Effector memory CD4-positive, alpha-beta T cell (primary cell): ENCODE data around the gene TRIM58.

Source experiments
- DNase-seq, 3 donors: peaks; one replicate each; pipeline ENCODE4 v3.0.0-alpha.2; 2020
- H3K27ac ChIP-seq: 2 replicates; pipeline ENCODE4 v1.7.0; 2013; ENCODE audit warnings: mild to moderate bottlenecking, low read length, moderate library complexity; ENCODE audit not compliant: insufficient read depth, poor library complexity, severe bottlenecking
- H3K27me3 ChIP-seq: replicated peaks from 2 replicates; pipeline ENCODE4 v1.7.0; 2013; ENCODE audit warnings: mild to moderate bottlenecking, low read length; ENCODE audit not compliant: insufficient read depth, control insufficient read depth, poor library complexity, severe bottlenecking
- H3K36me3 ChIP-seq: 2 replicates; pipeline ENCODE4 v1.7.0; 2013; ENCODE audit warnings: mild to moderate bottlenecking, low read length, moderate library complexity; ENCODE audit not compliant: control insufficient read depth, insufficient read depth
- H3K4me1 ChIP-seq: 2 replicates; pipeline ENCODE4 v1.7.0; 2013; ENCODE audit warnings: low read length, mild to moderate bottlenecking; ENCODE audit not compliant: control insufficient read depth, insufficient read depth, poor library complexity, severe bottlenecking
- H3K4me3 ChIP-seq: 2 replicates; pipeline ENCODE4 v1.7.0; 2013; ENCODE audit warnings: low read length, low read depth, mild to moderate bottlenecking; ENCODE audit not compliant: insufficient read depth, poor library complexity, severe bottlenecking
- H3K9me3 ChIP-seq: 2 replicates; pipeline ENCODE4 v1.7.0; 2013; ENCODE audit warnings: mild to moderate bottlenecking, low read length, moderate library complexity; ENCODE audit not compliant: control insufficient read depth

TRIM58 gene

GRCh38 chr1:247865416-247865815 lies 8.4 kb downstream of the TRIM58 start:
- no peak overlapping the region for H3K4me3 ChIP-seq
- no peaks in the 10 kb centered on the region for H3K36me3 ChIP-seq
- no peak for DNase-seq
- H3K27me3 ChIP-seq: no peaks in the 10 kb centered on the region
- H3K4me1 ChIP-seq: no peaks in the 10 kb centered on the region
- no peak overlapping the region for H3K27ac ChIP-seq
- no peaks in the 10 kb centered on the region for H3K9me3 ChIP-seq

GRCh38 chr1:247883346-247883745 lies 26.4 kb downstream of the TRIM58 start:
- Histone ChIP-seq H3K27me3 (no peaks in the 10 kb centered on the region), H3K9me3 (no peaks in the 10 kb centered on the region), H3K36me3 (no peaks in the 10 kb centered on the region), H3K4me3 (no peak overlapping the region), H3K4me1 (no peaks in the 10 kb centered on the region), H3K27ac (no peak overlapping the region)
- no peak for DNase-seq

- no peak overlapping the region for H3K4me3 ChIP-seq
- no peaks in the 10 kb centered on the region for H3K27me3 ChIP-seq
- no peaks in the 10 kb centered on the region for H3K9me3 ChIP-seq
- no peaks in the 10 kb centered on the region for H3K36me3 ChIP-seq
- H3K27ac ChIP-seq: no peak overlapping the region
- H3K4me1 ChIP-seq: no peaks in the 10 kb centered on the region
- no peak for DNase-seq
Observed at GRCh38 chr1:247884797-247885413, 27.9 kb downstream of the TRIM58 start.

DNA sequence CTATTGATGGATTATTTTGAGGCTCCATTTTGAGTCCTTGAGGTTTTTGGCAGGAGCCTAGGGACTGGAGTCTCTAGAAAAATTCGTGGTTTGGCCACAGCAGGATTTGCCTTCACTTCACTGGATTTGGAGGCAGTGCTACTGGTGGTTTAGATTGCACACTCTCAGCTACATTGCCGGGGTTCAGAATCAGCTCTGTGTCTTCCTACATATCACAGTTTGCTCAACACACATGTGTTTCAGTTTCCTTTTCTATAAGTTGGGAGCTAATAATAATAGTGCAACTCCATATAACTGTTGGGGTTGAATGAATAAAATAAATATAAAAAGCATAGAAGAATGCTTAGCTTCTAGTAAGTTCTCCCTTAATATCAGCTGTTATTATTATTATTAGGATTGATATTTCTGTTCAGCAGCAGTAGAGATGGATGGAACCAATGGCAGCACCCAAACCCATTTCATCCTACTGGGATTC lies 38.2 kb downstream of the TRIM58 start, which contains the start of gene OR2W3:
Gene OR2W3 (plus strand): TSS at position 425 of the 475 bp plus-strand sequence. CDS start 0 bp downstream, at position 425.
- H3K36me3 ChIP-seq: no peaks in the 10 kb centered on the region
- no peaks in the 10 kb centered on the region for H3K4me1 ChIP-seq
- no peaks in the 10 kb centered on the region for H3K9me3 ChIP-seq
- no peak within 1 kb of the TSS for H3K4me3 ChIP-seq
- H3K27ac ChIP-seq: no peak within 1 kb of the TSS
- DNase-seq: no peak
- H3K27me3 ChIP-seq: no peaks in the 10 kb centered on the region

GRCh38 chr1:247895976-247896375 lies 39.0 kb downstream of the TRIM58 start:
- no peak for DNase-seq
- Histone ChIP-seq H3K9me3 (no peaks in the 10 kb centered on the region), H3K4me1 (no peaks in the 10 kb centered on the region), H3K36me3 (no peaks in the 10 kb centered on the region), H3K4me3 (no peak overlapping the region), H3K27ac (no peak overlapping the region), H3K27me3 (no peaks in the 10 kb centered on the region)

DNA sequence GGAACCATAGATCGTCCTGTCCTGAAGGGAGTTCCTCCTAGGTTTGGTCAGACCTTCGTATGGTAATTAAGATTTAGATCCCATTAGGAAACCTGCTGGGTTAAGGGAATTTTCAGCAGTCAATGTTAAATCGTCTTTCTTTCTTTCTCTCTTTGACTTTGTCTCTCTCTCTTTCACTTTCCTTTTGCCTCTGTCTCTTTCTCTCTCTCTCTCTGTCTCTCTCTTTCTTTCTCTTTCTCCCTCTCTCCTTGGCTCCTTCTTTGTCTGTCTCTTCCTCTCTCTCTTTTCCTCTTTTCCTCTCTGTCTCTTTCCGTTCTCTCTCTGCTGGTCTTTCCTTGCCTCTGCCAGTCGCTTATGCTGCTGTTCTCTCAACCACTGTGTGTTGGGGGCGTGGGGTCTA lies 47.1 kb downstream of the TRIM58 start:
- no peaks in the 10 kb centered on the region for H3K9me3 ChIP-seq
- no peaks in the 10 kb centered on the region for H3K36me3 ChIP-seq
- H3K4me1 ChIP-seq: no peaks in the 10 kb centered on the region
- H3K4me3 ChIP-seq: no peak overlapping the region
- no peaks in the 10 kb centered on the region for H3K27me3 ChIP-seq
- no peak for DNase-seq
- no peak overlapping the region for H3K27ac ChIP-seq

DNA sequence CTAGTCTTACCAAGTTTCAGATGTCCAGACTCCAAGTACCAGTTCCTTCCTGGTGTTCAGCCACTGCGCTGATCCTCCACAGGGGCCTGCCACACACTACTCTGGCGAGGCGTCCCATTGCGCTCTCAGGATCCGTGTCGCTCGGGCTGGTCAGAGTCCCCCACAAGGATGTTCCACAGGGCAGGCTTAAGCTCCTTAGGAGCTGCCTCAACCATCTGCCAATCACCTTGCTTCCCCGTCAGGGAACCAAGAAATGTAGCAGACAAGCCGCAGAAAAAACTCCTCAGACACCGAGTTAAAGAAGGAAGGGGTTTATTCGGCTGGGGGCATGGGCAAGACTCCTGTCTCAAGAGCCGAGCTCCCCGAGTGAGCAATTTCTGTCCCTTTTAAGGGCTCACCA lies 48.2 kb downstream of the TRIM58 start:
- no peak overlapping the region for H3K27ac ChIP-seq
- H3K4me1 ChIP-seq: no peaks in the 10 kb centered on the region
- no peaks in the 10 kb centered on the region for H3K36me3 ChIP-seq
- H3K9me3 ChIP-seq: no peaks in the 10 kb centered on the region
- no peak for DNase-seq
- H3K27me3 ChIP-seq: no peaks in the 10 kb centered on the region
- H3K4me3 ChIP-seq: no peak overlapping the region

DNA sequence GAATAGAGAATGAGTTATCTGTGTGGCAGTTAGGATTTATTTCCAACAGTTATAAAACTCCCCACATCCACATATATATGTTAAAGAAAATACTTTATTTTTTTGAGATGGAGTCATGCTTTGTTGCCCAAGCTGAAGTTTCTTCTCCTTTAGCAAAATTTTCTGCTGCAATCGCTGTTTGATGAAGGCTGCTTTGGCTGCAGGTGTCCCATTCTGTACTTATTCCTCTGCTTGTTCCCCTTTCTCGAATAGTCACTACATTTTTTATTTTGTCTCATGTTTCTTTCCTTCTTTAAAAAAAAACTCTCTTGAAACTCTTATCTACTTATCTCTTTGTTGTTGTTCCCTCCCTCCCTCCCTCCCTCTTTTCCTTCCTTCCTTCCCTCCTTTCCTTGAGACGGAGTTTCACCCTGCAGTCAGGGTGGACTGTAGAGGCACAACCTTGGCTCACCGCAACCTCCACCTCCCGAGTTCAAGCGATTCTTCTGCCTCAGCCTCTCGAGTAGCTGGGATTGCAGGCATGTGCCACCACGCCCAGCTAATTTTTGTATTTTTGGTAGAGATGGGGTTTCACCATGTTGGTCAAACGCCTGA lies 49.0 kb downstream of the TRIM58 start:
- Histone ChIP-seq H3K4me1 (no peaks in the 10 kb centered on the region), H3K27ac (no peak overlapping the region), H3K36me3 (no peaks in the 10 kb centered on the region), H3K9me3 (no peaks in the 10 kb centered on the region), H3K27me3 (no peaks in the 10 kb centered on the region), H3K4me3 (peak overlapping the region; percentile 43)
- no peak for DNase-seq

GRCh38 chr1:247906504-247907047 lies 49.6 kb downstream of the TRIM58 start:
- DNase-seq: no peak
- Histone ChIP-seq H3K4me3 (peak overlapping the region; percentile 43), H3K9me3 (no peaks in the 10 kb centered on the region), H3K27me3 (no peaks in the 10 kb centered on the region), H3K36me3 (no peaks in the 10 kb centered on the region), H3K4me1 (no peaks in the 10 kb centered on the region), H3K27ac (no peak overlapping the region)

DNA sequence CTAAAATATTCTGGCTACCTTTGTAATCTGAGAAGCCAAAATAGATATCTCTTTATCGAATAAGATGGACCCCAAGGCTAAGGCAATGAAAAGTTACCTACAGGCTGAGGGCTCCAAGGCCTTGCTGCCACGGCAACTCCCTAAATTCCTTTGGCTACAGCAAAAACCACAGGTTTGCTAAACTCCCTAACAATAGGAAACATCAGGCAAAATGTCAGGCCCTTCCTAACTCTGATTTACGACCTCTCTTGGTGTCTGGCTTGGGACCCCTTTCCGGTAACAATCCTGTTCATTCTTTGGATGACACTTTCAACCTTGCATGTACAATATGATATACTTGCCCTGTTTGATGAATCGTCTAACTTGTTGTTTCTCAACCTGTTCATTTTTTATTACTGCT lies 51.8 kb downstream of the TRIM58 start:
- no peak for DNase-seq
- Histone ChIP-seq H3K9me3 (no peaks in the 10 kb centered on the region), H3K27ac (no peak overlapping the region), H3K4me1 (no peaks in the 10 kb centered on the region), H3K36me3 (no peaks in the 10 kb centered on the region), H3K27me3 (no peaks in the 10 kb centered on the region), H3K4me3 (no peak overlapping the region)
